Measurements from ENCODE around the gene PPP6R3.

PPP6R3 gene

GRCh38 chr11:68541991-68542390 lies 81.4 kb downstream of the PPP6R3 start:
- in situ Hi-C loops (cut with HindIII; ENCODE audit: low pct_ligation_motif_present, low sequenced_read_pairs): no loop called here
- TF ChIP-seq CTCF (IDR thresholded peaks at IDR 0.05; ENCODE audit: low read depth, low read length, missing control alignments): no peak

GRCh38 chr11:68542617-68543016 lies 82.1 kb downstream of the PPP6R3 start:
- H3K27me3 ChIP-seq (replicated peaks): no peaks in the 10 kb centered on the region
- no peak overlapping the region for H3K4me3 ChIP-seq (ENCODE audit: low read depth, low read length)
- TF ChIP-seq CTCF (IDR thresholded peaks at IDR 0.05; ENCODE audit: low read depth, low read length, missing control alignments): no peak
- H3K27ac ChIP-seq: peak overlapping the region; percentile 59
- peaks cover 18% of the 10 kb centered on the region for H3K36me3 ChIP-seq (replicated peaks)
- in situ Hi-C loops (cut with HindIII; ENCODE audit: low pct_ligation_motif_present, low sequenced_read_pairs): no loop called here
- DNase-seq: peak; percentile 77

More at GRCh38 chr11:68541991-68542390, 81.4 kb downstream of the PPP6R3 start:
- no peak for DNase-seq
- Histone ChIP-seq H3K36me3 (replicated peaks) (peaks cover 18% of the 10 kb centered on the region), H3K27ac (no peak overlapping the region), H3K27me3 (replicated peaks) (no peaks in the 10 kb centered on the region), H3K4me3 (ENCODE audit: low read depth, low read length) (no peak overlapping the region)

- H3K27ac ChIP-seq: no peak overlapping the region
- in situ Hi-C loops (cut with HindIII; ENCODE audit: low pct_ligation_motif_present, low sequenced_read_pairs): no loop called here
- H3K4me3 ChIP-seq (ENCODE audit: low read depth, low read length): no peak overlapping the region
- peaks cover 15% of the 10 kb centered on the region for H3K36me3 ChIP-seq (replicated peaks)
- no peaks in the 10 kb centered on the region for H3K27me3 ChIP-seq (replicated peaks)
- no peak for TF ChIP-seq CTCF (IDR thresholded peaks at IDR 0.05; ENCODE audit: low read depth, low read length, missing control alignments)
- no peak for DNase-seq
These were observed 83.0 kb downstream of the PPP6R3 start for GRCh38 chr11:68543594-68543993.

GRCh38 chr11:68545347-68545746 lies 84.8 kb downstream of the PPP6R3 start:
- H3K27ac ChIP-seq: no peak overlapping the region
- H3K4me3 ChIP-seq (ENCODE audit: low read depth, low read length): no peak overlapping the region
- no peak for DNase-seq
- H3K36me3 ChIP-seq (replicated peaks): peaks cover 9% of the 10 kb centered on the region
- in situ Hi-C loops (cut with HindIII; ENCODE audit: low pct_ligation_motif_present, low sequenced_read_pairs): no loop called here
- H3K27me3 ChIP-seq (replicated peaks): no peaks in the 10 kb centered on the region
- TF ChIP-seq CTCF (IDR thresholded peaks at IDR 0.05; ENCODE audit: low read depth, low read length, missing control alignments): no peak

GRCh38 chr11:68545796-68546195 lies 85.2 kb downstream of the PPP6R3 start:
- TF ChIP-seq CTCF (IDR thresholded peaks at IDR 0.05; ENCODE audit: low read depth, low read length, missing control alignments): no peak
- no peak for DNase-seq
- H3K27me3 ChIP-seq (replicated peaks): no peaks in the 10 kb centered on the region
- H3K4me3 ChIP-seq (ENCODE audit: low read depth, low read length): no peak overlapping the region
- H3K36me3 ChIP-seq (replicated peaks): peaks cover 9% of the 10 kb centered on the region
- in situ Hi-C loops (cut with HindIII; ENCODE audit: low pct_ligation_motif_present, low sequenced_read_pairs): no loop called here
- no peak overlapping the region for H3K27ac ChIP-seq

GRCh38 chr11:68546555-68546954 lies 86.0 kb downstream of the PPP6R3 start:
- peak overlapping the region; percentile 5 for H3K27ac ChIP-seq
- no peaks in the 10 kb centered on the region for H3K27me3 ChIP-seq (replicated peaks)
- peak; percentile 43 for DNase-seq
- in situ Hi-C loops (cut with HindIII; ENCODE audit: low pct_ligation_motif_present, low sequenced_read_pairs): no loop called here
- no peak overlapping the region for H3K4me3 ChIP-seq (ENCODE audit: low read depth, low read length)
- peaks cover 13% of the 10 kb centered on the region for H3K36me3 ChIP-seq (replicated peaks)
- TF ChIP-seq CTCF (IDR thresholded peaks at IDR 0.05; ENCODE audit: low read depth, low read length, missing control alignments): no peak
